ENCODE results near the gene BRD9.
"Not testable (repeated sequence)": the region's sequence is repeated elsewhere in the genome, so short reads cannot be mapped to it uniquely, and the experiment has no call there.

The BRD9 gene

DNA sequence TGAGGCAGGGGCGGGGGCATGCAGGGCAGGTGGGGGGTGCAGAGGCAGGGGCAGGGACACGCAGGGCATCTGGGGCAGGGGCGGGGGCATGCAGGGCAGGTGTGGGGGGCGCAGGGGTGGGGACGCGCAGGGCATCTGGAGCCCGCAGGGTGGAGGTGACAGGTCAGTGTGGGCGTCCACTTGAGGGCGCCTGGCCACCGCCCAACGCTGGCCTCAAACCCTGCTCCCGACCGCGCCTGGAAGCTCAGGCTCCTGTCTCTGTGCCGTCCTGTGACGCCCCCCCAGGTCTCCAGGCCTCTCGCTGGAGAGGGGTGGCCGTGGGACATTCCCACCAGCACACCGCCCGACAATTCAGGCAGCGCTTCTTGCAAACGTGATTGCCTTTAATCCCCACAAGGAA is 48.7 kb downstream of the BRD9 start:
- DNase-seq: not testable (repeated sequence)

DNA sequence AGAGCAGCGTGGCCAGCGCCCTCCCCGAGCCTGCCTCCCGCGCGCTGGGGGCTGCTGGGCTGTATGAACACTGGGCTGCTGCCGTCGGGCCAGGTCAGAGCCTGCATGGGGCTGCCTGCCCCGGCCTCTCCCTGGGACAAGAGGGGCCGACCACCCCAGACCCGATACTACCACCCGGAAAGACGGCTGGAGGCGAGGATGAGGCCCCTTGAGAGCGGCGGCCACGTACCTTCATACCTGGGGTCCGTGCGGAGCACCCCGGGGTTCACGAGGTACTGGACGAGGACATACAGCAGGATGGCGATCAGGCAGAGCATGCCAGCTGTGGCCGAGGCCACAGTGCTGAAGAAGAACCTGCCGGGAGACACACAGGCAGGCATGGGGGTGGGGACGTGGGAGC is 49.2 kb downstream of the BRD9 start:
- not testable (repeated sequence) for DNase-seq

DNA sequence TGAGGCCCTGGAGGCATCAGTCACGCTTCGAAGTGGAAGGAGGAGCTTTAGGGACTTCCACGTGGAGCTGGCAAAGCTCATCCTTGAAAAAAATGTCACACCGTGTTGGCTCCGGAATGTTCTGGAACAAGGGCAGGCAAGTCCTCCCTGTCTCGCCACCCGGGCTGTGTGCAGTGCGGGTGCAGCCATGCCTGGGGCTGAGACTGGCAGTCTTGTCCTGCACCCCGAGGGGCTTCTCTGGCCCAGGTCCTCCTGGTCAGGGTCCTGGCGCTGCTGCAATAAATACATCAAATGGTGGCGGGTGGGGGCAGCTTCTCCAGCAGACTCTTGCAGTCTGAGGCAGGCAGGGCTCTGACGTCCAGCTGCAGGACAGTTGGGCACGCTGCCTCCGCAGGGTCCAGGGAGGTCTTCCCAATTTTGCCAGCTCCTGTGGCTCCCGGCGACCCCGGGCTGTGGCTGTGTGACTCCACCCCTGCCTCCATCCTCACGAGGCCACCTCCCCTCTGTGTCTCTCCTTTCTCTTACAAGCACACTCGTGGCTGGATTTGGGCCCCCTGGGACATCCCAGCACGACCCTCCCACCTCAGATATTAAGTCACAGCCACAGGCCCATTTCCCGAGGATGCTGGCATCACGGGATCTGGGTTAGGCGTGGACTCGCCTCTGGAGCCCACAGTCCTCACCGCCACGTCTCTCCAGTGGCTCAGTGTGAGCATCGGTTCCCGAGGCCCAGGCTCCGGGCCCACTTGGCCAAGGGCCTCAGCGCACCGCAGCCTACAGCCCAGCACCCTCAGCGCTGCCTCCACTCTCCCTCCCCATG is 50.0 kb downstream of the BRD9 start:
- not testable (repeated sequence) for DNase-seq

DNA sequence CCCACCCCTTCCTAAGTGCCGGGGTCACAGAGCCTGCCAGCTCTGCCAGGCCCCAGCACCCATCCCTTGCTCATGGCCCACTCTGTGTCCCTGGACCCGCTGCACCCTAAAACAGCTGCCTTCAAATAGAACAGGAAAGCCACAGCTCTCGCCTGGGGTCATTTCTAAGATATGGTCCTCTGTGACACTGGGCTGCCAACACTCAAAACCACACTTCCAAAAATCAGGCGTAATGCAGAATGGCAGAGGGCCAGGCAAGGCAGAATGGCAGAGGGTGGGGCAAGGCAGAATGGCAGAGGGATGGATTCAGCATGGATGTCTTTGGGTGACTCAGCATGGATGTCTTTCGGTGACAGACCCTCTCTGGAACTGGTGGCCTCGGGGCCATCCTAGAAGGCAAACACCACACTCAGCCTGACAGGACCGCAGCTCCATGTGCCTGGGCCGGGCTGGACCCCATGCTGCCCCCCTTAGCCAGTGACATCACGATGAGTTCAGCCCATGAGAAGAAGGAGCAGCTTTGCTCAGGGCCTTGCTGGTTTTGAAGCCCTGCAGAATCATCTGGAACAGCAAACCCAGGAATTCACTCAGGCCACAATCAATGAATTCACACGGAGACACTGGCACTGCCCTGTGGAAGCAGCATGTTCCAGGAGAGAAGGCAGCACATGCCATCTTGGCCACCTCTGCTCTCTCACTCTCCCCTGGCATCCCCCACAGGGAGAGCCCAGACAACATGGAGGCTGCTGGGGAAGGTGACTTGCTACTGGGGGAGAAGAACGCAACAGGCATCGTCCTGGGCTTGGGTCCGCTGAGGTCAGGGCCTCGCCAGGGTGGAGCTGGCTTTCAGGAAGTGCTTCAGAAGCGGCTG is 50.8 kb downstream of the BRD9 start:
- not testable (repeated sequence) for DNase-seq

DNA sequence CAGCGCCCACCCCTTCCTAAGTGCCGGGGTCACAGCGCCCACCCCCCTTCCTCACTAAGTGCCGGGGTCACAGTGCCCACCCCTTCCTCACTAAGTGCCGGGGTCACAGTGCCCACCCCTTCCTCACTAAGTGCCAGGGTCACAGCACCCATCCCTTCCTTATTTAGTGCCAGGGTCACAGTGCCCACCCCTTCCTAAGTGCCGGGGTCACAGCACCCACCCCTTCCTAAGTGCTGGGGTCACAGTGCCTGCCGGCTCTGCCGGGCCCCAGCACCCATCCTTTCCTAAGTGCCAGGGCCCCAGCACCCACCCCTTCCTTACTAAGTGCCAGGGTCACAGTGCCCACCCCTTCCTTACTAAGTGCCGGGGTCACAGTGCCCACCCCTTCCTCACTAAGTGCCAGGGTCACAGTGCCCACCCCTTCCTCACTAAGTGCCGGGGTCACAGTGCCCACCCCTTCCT is 51.6 kb downstream of the BRD9 start:
- DNase-seq: not testable (repeated sequence)

DNA sequence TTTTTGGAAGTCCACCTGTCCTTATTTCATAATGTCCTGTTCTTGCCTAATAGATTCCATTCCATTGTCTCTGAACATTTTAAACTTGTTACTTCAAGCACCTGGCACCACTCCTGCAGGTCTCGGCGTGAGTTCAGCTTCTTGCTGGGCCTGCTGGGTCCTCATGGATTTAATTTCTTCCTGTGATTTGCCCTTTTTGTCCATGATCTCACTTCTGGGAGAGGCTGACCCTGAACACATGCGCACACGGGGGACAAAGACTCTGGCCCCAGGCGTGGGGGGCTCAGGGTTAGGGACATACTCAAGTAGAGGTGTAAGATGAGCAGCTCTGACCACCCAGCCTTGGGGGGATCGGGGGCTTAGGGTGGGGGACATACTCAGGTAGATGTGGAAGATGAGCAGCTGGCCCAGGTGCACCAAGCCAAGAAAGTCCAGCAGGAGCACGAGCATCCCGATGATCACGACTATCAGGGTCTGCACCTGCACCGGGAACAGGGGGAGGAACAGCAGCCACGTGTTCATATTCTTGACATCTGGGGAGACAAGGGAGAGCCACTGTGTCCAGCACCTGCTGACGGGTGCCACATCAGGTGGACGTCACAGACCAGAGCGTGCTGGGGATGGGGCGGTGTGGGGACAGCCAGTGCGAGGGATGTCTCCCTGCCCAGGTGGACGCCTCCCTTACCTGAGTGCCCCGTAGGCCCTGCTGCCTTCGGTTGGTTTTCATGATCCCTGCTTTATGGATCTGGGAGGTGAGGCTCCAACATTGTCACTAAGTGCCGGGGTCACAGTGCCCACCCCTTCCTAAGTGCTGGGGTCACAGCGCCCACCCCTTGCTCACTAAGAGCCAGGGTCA is 52.3 kb downstream of the BRD9 start:
- not testable (repeated sequence) for DNase-seq

DNA sequence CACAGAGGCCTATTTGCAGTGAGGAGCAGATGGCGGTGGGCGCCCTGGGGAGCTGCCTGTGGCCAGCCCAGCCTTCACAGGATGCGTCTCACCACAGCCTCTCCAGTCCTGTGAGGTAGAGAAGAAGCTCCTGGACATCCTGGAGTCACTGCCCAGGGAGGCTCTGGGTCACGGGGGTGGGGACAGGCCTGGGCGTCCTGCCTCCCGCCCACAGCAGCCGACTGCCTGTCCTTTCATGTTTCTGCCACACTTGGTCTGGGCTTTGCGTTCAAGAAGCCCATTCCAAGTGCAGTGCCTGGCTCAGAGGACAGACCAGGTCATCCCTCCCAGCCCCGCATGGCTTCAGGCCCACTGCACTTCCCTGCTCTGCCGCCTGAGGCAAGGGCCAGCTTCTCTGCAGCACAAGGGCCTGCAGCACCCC is 54.2 kb downstream of the BRD9 start:
- not testable (repeated sequence) for DNase-seq

DNA sequence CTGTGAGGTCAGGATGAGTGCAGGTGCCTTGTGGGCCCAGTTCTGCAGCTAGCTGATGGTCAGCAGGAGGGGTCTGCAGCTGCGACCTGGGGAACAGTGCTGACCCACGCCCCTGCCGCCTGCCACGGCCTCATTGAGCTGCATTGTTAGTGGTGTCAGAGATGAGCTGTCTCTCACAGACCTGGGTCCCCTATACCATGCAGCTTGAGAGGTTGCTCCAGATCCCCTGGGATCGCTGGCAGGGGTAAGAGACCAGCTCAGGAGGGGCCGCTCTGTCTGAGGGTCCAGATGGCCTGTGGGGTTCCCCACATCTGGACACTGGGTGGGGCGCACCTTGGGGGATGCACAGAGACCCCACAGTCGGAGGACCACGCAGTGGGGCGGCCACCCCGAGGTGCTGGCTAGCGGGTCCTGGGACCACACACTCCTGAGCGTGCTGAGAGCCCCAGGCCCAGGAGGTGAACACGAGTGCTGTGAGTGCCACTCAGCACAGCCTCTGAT is 54.9 kb downstream of the BRD9 start:
- DNase-seq: not testable (repeated sequence)

DNA sequence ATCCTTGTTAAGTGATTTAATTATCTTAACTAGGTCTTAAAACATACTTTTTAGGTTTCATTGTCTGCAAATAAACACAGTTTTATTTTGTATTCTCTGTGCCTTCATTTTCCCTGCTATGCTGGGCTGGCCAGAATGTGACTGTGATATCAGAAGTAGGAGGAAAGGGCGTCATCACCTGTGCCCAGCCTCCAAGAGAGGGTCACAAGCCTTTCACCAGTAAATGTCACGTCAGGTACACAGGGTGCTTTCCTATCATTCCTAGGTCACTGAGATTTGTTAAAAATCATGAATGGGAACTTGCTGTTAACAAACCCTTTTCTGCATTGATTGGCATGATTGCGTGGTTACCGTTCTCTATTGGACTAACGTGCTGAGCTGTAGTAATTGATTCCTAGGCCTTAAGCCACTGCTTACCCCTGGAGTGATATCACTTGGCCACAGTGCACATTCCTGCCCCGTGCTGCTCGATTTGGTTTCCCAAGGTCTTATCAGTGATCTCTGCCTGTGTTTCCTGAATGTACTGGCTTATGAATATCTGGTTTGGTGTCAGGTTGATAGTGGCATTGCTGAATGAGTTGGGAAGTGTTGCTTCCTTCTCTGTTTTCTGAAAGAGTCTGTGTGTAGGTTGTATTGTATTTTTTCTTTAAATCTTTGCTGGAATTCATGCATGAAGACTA is 56.5 kb downstream of the BRD9 start:
- DNase-seq: not testable (repeated sequence)

DNA sequence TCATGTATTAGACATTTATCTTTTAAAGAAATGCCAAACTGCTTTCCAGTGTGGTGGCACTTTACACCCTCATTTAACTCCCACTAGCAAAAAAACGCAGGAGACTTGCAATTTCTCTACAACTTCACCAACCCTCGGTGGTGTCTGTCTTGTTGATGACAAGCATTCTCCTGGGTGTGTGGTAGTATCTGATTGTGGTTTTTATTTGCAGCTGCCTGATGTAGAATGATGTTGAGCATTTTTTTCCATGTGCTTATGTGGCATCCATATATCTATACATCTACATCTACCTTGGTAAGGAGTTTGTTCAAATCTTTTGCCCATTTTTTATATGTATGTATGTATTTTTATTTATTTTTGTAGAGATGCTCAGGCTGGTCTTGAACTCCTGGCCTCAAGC is 58.6 kb downstream of the BRD9 start:
- DNase-seq: not testable (repeated sequence)

DNA sequence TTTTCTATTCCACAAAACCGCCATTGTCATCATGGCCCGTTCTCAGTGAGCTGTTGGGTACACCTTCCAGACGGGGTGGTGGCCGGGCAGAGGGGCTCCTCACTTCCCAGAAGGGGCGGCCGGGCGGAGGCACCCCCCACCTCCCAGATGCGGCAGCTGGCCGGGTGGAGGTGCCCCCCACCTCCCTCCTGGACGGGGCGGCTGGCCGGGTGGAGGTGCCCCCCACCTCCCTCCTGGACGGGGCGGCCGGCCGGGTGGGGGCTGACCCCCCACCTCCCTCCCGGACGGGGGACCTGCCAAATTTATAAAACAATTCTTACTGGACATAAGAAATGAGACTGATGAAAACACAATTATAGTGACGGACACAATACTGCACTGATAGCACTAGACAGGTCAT is 64.4 kb downstream of the BRD9 start:
- DNase-seq: not testable (repeated sequence)

DNA sequence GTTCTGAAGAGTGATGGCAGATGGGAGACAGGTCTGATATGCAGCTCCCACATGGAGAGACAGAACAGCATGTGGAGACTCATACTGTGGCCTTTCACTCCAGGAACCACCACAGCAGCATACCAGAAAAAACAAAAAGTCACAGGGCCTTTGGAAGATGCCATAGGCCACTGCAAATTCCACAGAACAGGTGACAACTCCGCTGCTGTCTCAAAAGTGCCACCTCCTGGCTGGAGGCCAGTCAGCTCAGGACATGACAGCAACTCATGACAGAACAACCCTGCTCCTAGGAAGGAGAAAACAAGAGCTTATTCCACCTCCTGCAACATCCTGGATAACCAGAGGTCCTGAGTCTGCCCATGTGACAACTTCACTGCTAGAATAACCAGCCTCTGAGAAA is 67.1 kb downstream of the BRD9 start:
- DNase-seq: not testable (repeated sequence)

DNA sequence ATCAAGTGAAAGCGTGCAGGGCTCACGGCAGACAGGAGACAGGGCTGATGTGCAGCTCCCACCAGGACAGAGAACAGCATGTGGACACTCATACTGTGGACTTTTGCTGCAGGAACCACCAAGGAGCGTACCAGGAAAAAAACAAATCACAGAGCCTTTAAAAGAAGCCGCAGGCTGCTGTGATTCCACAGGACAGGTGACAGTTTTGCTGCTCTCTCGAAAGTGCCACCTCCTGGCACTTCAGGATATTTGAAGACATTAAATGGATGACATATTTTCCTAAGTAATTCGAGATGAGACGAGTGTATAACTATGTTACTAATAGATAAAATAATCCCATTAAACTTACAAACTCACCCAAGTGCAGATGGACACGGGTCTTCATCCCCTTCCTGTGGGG is 71.1 kb downstream of the BRD9 start:
- no peak for DNase-seq

DNA sequence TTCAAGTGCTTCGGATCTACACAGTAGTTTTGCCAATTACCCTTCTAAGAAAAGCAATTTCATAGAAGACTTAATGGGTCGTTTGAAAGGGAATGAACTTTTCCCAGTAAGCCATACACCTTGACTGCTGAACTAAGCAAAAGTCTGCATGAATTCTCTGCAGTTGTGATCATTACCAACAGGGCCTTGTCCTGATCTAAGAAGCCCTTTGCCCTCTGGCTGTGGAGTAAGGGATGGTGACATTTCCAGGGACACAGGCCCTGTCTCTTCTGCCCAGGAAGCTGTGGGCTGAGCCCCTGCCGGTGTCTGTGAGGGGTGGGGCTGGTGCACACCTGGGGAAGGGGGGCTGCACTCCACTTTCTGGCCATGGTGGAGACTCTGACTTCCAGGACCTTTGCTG is 72.4 kb downstream of the BRD9 start:
- DNase-seq: no peak

DNA sequence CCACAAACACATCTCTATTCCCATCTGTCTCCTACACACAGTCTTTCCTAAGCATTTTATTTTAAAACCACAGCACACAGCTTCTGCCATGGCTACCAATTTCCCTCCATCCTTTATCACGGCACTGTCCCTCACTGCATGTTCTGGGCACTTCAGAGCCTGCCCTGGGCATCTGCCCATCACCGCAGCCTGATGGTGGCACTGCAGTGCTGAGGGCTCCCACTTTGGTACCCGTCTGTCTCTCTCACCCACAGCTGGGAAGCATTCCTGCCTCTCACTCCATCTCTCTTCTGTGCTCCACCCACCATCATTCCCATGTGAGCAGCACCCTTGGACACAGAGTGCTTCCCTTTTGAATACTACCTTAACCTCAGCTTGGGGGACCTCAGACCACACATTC is 73.5 kb downstream of the BRD9 start:
- DNase-seq: no peak

DNA sequence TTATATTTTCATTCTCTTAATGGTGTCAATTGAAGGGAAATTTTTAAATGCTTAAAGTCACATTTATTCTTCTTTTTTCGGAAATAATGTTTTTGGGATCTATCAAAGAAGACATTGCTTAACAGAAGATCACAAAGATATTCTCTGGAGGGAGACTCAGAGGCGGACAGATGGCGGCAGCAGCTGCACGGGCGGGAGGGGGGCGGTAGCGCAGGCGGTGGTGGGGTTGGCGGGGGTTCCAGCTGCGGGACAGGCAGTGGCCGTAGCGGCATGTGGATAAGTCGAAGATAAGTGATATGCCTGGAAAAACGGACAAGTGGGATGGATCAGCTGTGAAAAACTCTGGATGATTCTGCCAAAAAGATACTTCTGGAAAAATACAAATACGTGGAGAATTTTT is 76.4 kb downstream of the BRD9 start:
- no peak for DNase-seq

DNA sequence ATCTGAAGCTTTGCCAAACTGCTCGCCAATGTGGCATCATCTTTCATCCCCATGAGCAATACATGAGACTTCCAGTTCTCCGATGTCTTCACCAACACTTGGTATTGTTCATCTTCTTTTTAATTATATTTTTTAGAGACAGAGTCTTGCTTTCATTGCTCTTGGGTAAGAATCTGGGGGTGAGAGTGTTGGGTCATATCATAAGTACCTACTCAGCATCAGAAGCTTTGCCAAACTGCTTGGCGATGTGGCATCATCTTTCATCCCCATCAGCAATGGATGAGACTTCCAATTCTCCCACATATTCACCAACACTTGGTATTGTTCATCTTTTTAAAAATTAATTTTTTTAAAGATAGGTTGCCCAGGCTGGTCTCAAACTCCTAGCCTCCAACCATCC is 77.2 kb downstream of the BRD9 start:
- DNase-seq: no peak
